Bronchial epithelial cell (primary cell): ENCODE measurements around the gene POLR1A. TPM values are rescaled to one million over a fixed set of nuclear protein-coding genes. Genes with fewer than 3 reads are reported as not detected.

Experiments
- DNase-seq: peaks from one replicate; pipeline ENCODE4 v3.0.0-alpha.2; 2010; ENCODE audit warnings: low read depth
- FAIRE-seq: peaks from 2 replicates; lab custom pipeline; 2011; peaks lifted over from hg19 to GRCh38; lab: Jason Lieb, UNC
- H3K27me3 ChIP-seq: 2 replicates; pipeline ENCODE4 v1.5.1; 2011; ENCODE audit warnings: low read length; ENCODE audit not compliant: control insufficient read depth, insufficient read depth
- H3K36me3 ChIP-seq: 2 replicates; pipeline ENCODE4 v1.5.1; 2011; ENCODE audit warnings: low read length; ENCODE audit not compliant: control insufficient read depth, insufficient read depth
- H3K4me3 ChIP-seq: 2 replicates; pipeline ENCODE4 v1.5.1; 2011; ENCODE audit warnings: mild to moderate bottlenecking, low read depth, low read length, control low read depth
- total RNA-seq: library from RNA; depleted of rRNA; stranded (reverse); fragments of >200 nt; gene quantifications from 2 replicates; pipeline ENCODE4 v1.2.1, GENCODE V29; 2014
- TF ChIP-seq, protein P1 (sequence below): IDR thresholded peaks from 2 replicates; pipeline ENCODE4 v1.5.1; 2011; ENCODE audit warnings: mild to moderate bottlenecking, moderate library complexity, low read length, control low read depth, inconsistent platforms; ENCODE audit not compliant: insufficient read depth, severe bottlenecking

POLR1A gene
- total RNA-seq, result 9.7 and 12.0 TPM in 2 replicates

DNA sequence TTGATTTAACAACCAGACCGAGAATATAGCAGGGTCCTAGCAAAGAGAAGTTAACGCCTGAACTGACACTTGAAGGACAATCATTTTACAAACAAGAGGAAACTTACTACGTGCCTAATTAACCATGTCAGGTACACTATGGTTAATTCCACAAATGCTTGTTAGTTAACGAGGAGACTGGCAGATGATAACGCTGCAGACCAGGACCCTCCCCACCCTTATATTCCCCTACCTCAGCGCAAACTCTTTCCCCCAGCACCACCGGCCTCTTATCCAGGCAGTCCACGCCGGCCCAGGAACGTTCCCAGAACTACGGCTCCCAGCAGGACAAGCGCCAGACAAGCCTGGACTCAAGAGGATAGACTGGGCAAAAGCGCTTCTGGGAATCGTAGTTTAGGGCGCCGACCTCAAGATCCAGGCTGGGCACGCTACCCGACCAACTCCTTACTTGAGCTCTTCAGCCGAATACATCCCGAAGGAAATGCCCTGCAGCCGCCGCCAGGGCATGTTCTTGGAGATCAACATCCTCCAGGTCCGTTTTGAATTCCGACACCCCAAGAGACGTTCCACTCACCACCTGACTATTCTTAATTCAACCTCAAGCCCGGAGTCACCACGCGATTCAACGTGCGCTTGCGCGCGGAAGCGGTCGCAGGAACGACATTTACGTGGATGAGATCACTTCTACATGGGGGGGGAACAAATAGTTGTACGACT lies at the start of gene POLR1A:
POLR1A (minus strand) TSS at position 635 of the 717 bp plus-strand sequence; CDS start at position 525, 110 bp downstream.
- Histone ChIP-seq H3K36me3 (peaks cover 5% of the 10 kb centered on the region), H3K27me3 (no peaks in the 10 kb centered on the region), H3K4me3 (peak within 1 kb of the TSS; percentile 92)
- TF ChIP-seq, protein P1, sequence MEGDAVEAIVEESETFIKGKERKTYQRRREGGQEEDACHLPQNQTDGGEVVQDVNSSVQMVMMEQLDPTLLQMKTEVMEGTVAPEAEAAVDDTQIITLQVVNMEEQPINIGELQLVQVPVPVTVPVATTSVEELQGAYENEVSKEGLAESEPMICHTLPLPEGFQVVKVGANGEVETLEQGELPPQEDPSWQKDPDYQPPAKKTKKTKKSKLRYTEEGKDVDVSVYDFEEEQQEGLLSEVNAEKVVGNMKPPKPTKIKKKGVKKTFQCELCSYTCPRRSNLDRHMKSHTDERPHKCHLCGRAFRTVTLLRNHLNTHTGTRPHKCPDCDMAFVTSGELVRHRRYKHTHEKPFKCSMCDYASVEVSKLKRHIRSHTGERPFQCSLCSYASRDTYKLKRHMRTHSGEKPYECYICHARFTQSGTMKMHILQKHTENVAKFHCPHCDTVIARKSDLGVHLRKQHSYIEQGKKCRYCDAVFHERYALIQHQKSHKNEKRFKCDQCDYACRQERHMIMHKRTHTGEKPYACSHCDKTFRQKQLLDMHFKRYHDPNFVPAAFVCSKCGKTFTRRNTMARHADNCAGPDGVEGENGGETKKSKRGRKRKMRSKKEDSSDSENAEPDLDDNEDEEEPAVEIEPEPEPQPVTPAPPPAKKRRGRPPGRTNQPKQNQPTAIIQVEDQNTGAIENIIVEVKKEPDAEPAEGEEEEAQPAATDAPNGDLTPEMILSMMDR, result peak; percentile 17
- FAIRE-seq, result no peak
- DNase-seq, result peak; percentile 89

DNA sequence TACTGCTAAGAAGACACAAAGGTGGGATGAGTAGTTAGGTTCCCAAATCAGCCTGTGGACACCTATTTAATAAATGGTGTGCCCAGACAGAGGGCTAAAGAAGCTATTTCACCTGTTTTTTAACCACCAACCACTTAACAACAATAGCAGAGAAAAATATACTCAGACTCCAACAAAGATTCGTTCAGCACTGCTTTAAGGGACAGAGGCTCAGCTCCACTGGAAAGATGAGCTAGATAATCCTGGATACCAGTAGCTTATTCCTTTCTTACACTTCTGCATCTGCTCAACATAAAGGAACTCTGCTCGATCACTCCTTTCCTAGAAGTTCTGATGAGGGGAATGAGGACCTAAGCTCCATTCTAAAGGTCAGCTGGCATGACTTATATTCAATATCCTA lies 44.8 kb upstream of the POLR1A start:
- no peak for DNase-seq
- TF ChIP-seq, protein P1, result no peak
- Histone ChIP-seq H3K27me3 (no peaks in the 10 kb centered on the region), H3K4me3 (no peak overlapping the region), H3K36me3 (peaks cover 13% of the 10 kb centered on the region)
- FAIRE-seq, result no peak

DNA sequence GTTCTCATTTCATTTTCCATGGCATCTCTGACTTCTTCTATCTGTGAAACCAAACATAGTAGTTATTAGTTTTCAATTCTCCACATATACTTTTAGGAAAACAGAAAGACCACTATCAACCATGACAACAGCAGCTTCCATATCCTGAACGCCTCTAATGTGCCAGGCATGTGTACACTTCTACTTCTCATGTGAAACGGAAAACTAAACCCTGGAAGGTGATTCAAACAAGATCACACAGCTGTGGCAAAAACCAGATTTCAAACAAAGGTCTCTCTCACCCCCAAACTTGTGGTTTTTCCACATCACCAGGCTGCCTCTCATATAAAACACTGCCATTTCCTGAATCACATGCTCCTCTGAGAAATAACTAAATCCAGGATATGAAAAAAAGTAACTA lies 42.1 kb upstream of the POLR1A start:
- Histone ChIP-seq H3K4me3 (no peak overlapping the region), H3K27me3 (no peaks in the 10 kb centered on the region), H3K36me3 (peaks cover 16% of the 10 kb centered on the region)
- FAIRE-seq, result no peak
- TF ChIP-seq, protein P1, result no peak
- no peak for DNase-seq

DNA sequence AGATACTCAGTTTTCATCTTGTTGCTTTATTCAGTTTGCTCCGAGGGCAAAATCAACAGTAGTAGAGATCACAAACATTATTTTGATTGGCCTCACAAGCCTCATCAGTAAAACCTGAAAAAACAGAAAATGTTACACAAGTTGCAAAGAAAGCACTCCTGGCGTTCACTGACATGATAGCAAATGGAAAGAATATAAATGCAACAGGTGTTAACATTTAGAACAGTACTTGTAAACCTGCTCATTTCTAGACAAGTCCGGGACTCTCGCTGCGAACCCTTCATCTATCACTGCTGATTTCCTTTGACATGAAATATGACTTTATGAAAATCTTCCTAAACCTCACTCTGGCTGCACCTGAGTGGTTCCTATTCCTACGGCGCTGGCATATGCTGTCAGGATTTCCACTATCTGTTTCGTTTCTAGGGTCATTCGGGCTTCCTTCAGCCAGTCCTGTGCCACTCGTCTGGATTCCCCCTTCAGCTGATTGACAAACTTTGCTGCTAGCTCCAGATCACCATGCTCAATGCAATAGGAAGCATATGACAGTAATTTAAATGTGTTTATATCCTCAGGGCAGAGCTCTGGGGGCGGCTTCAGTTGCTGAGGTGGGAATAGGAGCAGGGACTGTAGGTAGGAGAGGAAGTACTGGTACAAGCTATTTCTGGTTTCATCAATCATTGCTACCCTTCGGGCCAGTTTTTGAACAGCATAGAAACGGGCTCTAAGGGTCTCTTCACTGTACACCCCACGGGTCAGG lies 38.4 kb upstream of the POLR1A start:
- DNase-seq (no peak), FAIRE-seq (no peak)
- TF ChIP-seq, protein P1, result no peak
- Histone ChIP-seq H3K4me3 (no peak overlapping the region), H3K36me3 (peaks cover 5% of the 10 kb centered on the region), H3K27me3 (no peaks in the 10 kb centered on the region)

DNA sequence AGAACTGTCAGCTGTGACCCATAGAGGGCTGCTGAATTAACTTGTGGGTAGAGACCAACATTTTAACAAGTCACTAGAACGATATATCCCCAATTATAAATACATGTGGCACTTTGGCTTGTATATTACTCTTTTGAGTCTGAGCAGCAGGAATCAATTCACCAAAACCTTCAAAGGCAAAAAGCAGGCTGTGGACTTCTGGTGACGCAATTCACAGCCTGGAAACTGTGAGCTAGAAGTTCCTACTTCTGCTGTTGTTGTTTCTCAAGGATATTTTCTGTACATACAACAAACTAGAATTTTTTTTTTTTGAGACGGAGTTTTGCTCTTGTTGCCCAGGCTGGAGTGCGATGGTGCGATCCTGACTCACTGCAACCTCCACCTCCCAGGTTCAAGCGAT lies 37.6 kb upstream of the POLR1A start:
- DNase-seq (no peak), FAIRE-seq (no peak)
- H3K27me3 ChIP-seq, result no peaks in the 10 kb centered on the region
- TF ChIP-seq, protein P1, result no peak
- no peak overlapping the region for H3K4me3 ChIP-seq
- H3K36me3 ChIP-seq, result peaks cover 6% of the 10 kb centered on the region
